GM12892 (cell line): ENCODE results near the gene KCTD19.

ENCODE experiments used
- POLR2A ChIP-seq: IDR thresholded peaks from 2 replicates; pipeline ENCODE4 v1.6.1; 2011; ENCODE audit warnings: low read depth, low read length, control low read depth
- POLR2AphosphoS5 ChIP-seq: IDR thresholded peaks from 2 replicates; pipeline ENCODE4 v1.6.1; 2011; ENCODE audit warnings: low read depth, low read length, control low read depth

- TF ChIP-seq POLR2AphosphoS5: no peak
- TF ChIP-seq POLR2A: no peak
These were observed 81.4 kb downstream of the KCTD19 start for GRCh38 chr16:67245186-67245585.
